GM12801 (cell line): Measurements from ENCODE around the gene TMEM138.

ENCODE experiments used
- TF ChIP-seq, protein P1 (sequence below): IDR thresholded peaks from one replicate; pipeline ENCODE4 v1.5.1; 2011; ENCODE audit warnings: control low read depth; ENCODE audit not compliant: insufficient read length; ENCODE audit errors: extremely low read depth

Gene TMEM138

GRCh38 chr11:61378713-61379313 lies 16.6 kb downstream of the TMEM138 start:
- TF ChIP-seq, protein P1, sequence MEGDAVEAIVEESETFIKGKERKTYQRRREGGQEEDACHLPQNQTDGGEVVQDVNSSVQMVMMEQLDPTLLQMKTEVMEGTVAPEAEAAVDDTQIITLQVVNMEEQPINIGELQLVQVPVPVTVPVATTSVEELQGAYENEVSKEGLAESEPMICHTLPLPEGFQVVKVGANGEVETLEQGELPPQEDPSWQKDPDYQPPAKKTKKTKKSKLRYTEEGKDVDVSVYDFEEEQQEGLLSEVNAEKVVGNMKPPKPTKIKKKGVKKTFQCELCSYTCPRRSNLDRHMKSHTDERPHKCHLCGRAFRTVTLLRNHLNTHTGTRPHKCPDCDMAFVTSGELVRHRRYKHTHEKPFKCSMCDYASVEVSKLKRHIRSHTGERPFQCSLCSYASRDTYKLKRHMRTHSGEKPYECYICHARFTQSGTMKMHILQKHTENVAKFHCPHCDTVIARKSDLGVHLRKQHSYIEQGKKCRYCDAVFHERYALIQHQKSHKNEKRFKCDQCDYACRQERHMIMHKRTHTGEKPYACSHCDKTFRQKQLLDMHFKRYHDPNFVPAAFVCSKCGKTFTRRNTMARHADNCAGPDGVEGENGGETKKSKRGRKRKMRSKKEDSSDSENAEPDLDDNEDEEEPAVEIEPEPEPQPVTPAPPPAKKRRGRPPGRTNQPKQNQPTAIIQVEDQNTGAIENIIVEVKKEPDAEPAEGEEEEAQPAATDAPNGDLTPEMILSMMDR = no peak

GRCh38 chr11:61380884-61381283 lies 18.7 kb downstream of the TMEM138 start:
- TF ChIP-seq, protein P1 = no peak

- TF ChIP-seq, protein P1 = no peak
These were observed 22.4 kb downstream of the TMEM138 start for GRCh38 chr11:61384271-61385242.

- TF ChIP-seq, protein P1 = no peak
These were observed 28.0 kb downstream of the TMEM138 start for GRCh38 chr11:61390161-61390560.

DNA sequence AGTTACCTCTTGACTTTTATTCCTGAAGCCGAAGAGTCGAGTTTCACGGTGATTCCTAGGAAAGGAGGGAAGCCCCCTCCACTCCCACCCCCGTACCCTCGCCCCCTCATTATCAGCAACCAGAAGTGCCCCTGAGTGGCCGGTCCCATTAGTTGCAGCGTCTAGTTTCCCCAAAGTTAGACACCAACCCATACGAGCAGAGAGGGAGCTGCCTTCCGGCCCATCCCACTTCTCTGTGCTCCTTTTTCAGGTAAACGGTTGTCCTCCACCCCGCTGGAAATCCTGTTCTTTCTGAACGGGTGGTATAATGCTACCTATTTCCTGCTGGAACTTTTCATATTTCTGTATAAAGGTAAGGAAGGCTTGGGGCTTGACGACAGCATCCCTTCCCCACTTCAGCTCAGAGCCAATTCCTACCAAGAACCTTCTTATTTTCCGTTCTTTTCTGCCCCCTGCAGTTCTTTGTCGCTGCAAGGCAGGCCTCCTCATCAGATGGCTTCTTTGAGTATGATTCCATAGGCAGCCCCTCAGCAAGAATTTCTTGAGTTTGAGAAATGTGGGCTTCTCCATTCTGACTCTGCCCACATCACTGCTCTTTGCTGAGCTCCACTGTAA lies 30.9 kb downstream of the TMEM138 start:
- TF ChIP-seq, protein P1 = no peak

DNA sequence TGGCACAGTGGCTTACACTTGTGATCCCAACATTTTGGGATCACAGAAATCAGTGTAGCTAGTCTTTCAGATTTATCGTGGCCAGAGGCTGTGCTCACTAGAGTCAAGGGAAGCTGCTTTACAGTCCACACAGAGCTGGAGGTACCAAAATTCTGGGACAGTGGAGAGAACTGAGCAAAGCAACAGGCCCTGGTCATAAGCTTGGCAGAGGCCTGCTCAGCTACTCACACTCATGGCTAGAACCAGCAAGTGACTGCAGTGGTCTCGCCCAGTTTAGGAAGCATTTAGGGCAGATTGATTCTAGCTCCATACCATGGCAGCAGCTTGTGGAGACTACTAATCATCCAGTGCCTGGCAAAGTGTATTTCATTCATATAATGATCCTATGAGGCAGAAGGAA lies 39.0 kb downstream of the TMEM138 start:
- TF ChIP-seq, protein P1 = no peak

DNA sequence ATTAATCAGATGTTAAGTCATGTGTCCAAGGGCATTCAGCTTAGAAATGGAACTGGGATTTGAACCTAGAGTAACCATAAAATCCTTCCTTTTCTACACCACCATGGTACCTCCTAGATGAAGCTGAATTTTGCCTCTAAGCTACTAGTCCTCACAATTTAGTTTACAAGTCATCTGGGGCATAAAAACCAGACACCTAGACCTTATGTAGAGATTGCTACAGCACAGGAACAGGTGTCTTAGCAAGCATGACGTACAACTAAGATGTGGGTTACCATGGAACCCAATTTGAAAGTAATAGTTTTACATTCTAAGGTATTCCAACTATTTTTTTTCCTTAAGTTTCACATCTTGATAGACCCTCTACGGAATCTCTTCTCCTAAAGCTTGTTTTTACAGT lies 39.4 kb downstream of the TMEM138 start:
- TF ChIP-seq, protein P1 = no peak
